K562 (cell line): ENCODE data around the gene SIK1.

Experiments
- CTCF ChIP-seq, 3 experiments: IDR thresholded peaks in 2 of 3; conservative IDR thresholded peaks in 1 of 3; 2 replicates each; pipeline ENCODE4 v1.5.1; 2011 to 2012; ENCODE audit warnings: low read length in 3 of 3, mild to moderate bottlenecking in 3 of 3, control low read depth in 2 of 3, improper control_type of control experiment in 1 of 3, inconsistent platforms in 1 of 3, low read depth in 1 of 3, mixed read lengths in 1 of 3, moderate library complexity in 1 of 3; ENCODE audit not compliant: insufficient read depth in 2 of 3
- EZH2 ChIP-seq: IDR thresholded peaks from 2 replicates; pipeline ENCODE4 v1.6.1; 2012; ENCODE audit warnings: low read depth, mild to moderate bottlenecking, inconsistent platforms, low read length, borderline replicate concordance
- GTF2F1 ChIP-seq: IDR thresholded peaks from 2 replicates; pipeline ENCODE4 v1.6.1; 2011; ENCODE audit warnings: low read depth, low read length, improper control_type of control experiment
- MAFK ChIP-seq: IDR thresholded peaks from 2 replicates; pipeline ENCODE4 v1.6.1; 2011; ENCODE audit warnings: low read length, improper control_type of control experiment
- MXD1 ChIP-seq: fragments of 250-450 bp; sonication (Bioruptor Pico); IDR thresholded peaks from 2 replicates; pipeline ENCODE4 v1.8.0; 2021; ENCODE audit warnings: borderline replicate concordance, mild to moderate bottlenecking, moderate library complexity; ENCODE audit not compliant: poor library complexity, severe bottlenecking
- POLR3A ChIP-seq: IDR thresholded peaks from 2 replicates; pipeline ENCODE4 v1.6.1; 2011; ENCODE audit warnings: borderline replicate concordance, mild to moderate bottlenecking, moderate library complexity; ENCODE audit not compliant: insufficient read length, insufficient read depth; ENCODE audit errors: extremely low read depth
- TAF9B ChIP-seq: fragments of 450-650 bp; IDR thresholded peaks from 2 replicates; pipeline ENCODE4 v1.6.1; 2018; ENCODE audit warnings: mild to moderate bottlenecking; ENCODE audit not compliant: partially characterized antibody
- ZNF707 ChIP-seq: fragments of 250-450 bp; sonication (Bioruptor Pico); conservative IDR thresholded peaks from 2 replicates; pipeline ENCODE4 v1.8.0; 2022; ENCODE audit warnings: inconsistent platforms, mild to moderate bottlenecking, moderate library complexity

- no peak for TF ChIP-seq MXD1 (CRISPR knock-in tag)
- no peak for TF ChIP-seq CTCF (IDR thresholded peaks at IDR 0.05 in 2 of 3, conservative IDR thresholded peaks at IDR 0.05 in 1 of 3; ENCODE audit: insufficient read depth in 2 of 3, low read depth in 1 of 3, low read length in 3 of 3)
- no peak for TF ChIP-seq MAFK
- no peak for TF ChIP-seq GTF2F1
- no peak for TF ChIP-seq TAF9B
- no peak for TF ChIP-seq ZNF707 (CRISPR knock-in tag)
- no peak for TF ChIP-seq EZH2
- TF ChIP-seq POLR3A: no peak
Observed at GRCh38 chr21:43365611-43366426, 61.1 kb downstream of the SIK1 start.
